HepG2 (cell line): ENCODE data around the gene KHNYN. TPM values are rescaled to one million over a fixed set of nuclear protein-coding genes. Genes with fewer than 3 reads are reported as not detected.
A peak's percentile ranks its signal among the peaks of the same experiment; 100 is the strongest.

Experiments
- AHDC1 ChIP-seq: sonication (generic); formaldehyde crosslinking; IDR thresholded peaks from 2 replicates; pipeline ENCODE4 v1.5.1; 2020; ENCODE audit warnings: mild to moderate bottlenecking, missing genetic modification reagents, borderline replicate concordance
- CBX1 ChIP-seq: IDR thresholded peaks from one replicate; pipeline ENCODE4 v1.6.1; 2016; ENCODE audit warnings: antibody characterized with exemption, low read depth
- CC2D1A ChIP-seq: sonication (generic); formaldehyde crosslinking; IDR thresholded peaks from 2 replicates; pipeline ENCODE4 v1.8.1; 2023; ENCODE audit warnings: mild to moderate bottlenecking, missing genetic modification reagents
- DMAP1 ChIP-seq: IDR thresholded peaks from 2 replicates; pipeline ENCODE4 v1.6.1; 2016
- ELF1 ChIP-seq: sonication (generic); formaldehyde crosslinking; IDR thresholded peaks from 2 replicates; pipeline ENCODE4 v1.4.0; 2020; ENCODE audit warnings: missing genetic modification reagents
- IKZF5 ChIP-seq: IDR thresholded peaks from 2 replicates; pipeline ENCODE4 v1.6.1; 2018; ENCODE audit warnings: missing genetic modification reagents, mild to moderate bottlenecking, missing compliant biosample characterization
- JUN ChIP-seq: sonication (generic); formaldehyde crosslinking; IDR thresholded peaks from 2 replicates; pipeline ENCODE4 v1.4.0; 2020; ENCODE audit warnings: mild to moderate bottlenecking, missing genetic modification reagents
- MIER3 ChIP-seq: IDR thresholded peaks from 2 replicates; pipeline ENCODE4 v1.6.1; 2016; ENCODE audit warnings: missing compliant biosample characterization, borderline replicate concordance
- SNAPC5 ChIP-seq: sonication (generic); formaldehyde crosslinking; IDR thresholded peaks from 2 replicates; pipeline ENCODE4 v1.8.1; 2023; ENCODE audit warnings: mild to moderate bottlenecking, missing genetic modification reagents, borderline replicate concordance
- THAP7 ChIP-seq: sonication (generic); formaldehyde crosslinking; IDR thresholded peaks from 2 replicates; pipeline ENCODE4 v1.8.1; 2023; ENCODE audit warnings: mild to moderate bottlenecking, missing genetic modification reagents
- TIGD3 ChIP-seq: sonication (generic); formaldehyde crosslinking; IDR thresholded peaks from 2 replicates; pipeline ENCODE4 v1.5.1; 2020; ENCODE audit warnings: mild to moderate bottlenecking, missing genetic modification reagents, borderline replicate concordance
- UBTF ChIP-seq: sonication (generic); formaldehyde crosslinking; IDR thresholded peaks from 2 replicates; pipeline ENCODE4 v1.4.0; 2020; ENCODE audit warnings: mild to moderate bottlenecking, missing genetic modification reagents
- WIZ ChIP-seq: sonication (generic); formaldehyde crosslinking; IDR thresholded peaks from 2 replicates; pipeline ENCODE4 v1.5.1; 2020; ENCODE audit warnings: mild to moderate bottlenecking, missing genetic modification reagents
- ZBTB20 ChIP-seq: sonication (generic); formaldehyde crosslinking; IDR thresholded peaks from 2 replicates; pipeline ENCODE4 v1.8.1; 2023; ENCODE audit warnings: missing genetic modification reagents, low read depth, mild to moderate bottlenecking, borderline replicate concordance
- ZBTB7B ChIP-seq: sonication (generic); formaldehyde crosslinking; IDR thresholded peaks from 2 replicates; pipeline ENCODE4 v1.4.0; 2020; ENCODE audit warnings: missing genetic modification reagents
- ZNF430 ChIP-seq: sonication (generic); formaldehyde crosslinking; IDR thresholded peaks from 2 replicates; pipeline ENCODE4 v1.9.0; 2021; ENCODE audit warnings: mild to moderate bottlenecking, missing genetic modification reagents
- ZNF589 ChIP-seq: sonication (generic); formaldehyde crosslinking; conservative IDR thresholded peaks from 2 replicates; pipeline ENCODE4 v1.8.0; 2022; ENCODE audit warnings: mild to moderate bottlenecking, moderate library complexity, missing genetic modification reagents
- ZNF660 ChIP-seq: sonication (generic); formaldehyde crosslinking; IDR thresholded peaks from 2 replicates; pipeline ENCODE4 v1.5.1; 2020; ENCODE audit warnings: mild to moderate bottlenecking, low read depth, missing genetic modification reagents, borderline replicate concordance
- polyA plus RNA-seq, 8 experiments: library from polyadenylated mRNA; depleted of rRNA in 3 of 8; stranded (reverse) in 7 of 8; unstranded in 1 of 8; fragments of >200 nt; fragmentation: Illumina TruSeq in 4 of 8; extraction: Trizol in 4 of 8; gene quantifications; 2 replicates each; pipeline versions ENCODE4 v1.2.1 to v1.2.3, GENCODE V29; 2011 to 2016; ENCODE audit warnings: low read depth in 4 of 8, missing spikeins in 1 of 8, mixed read lengths in 1 of 8; ENCODE audit not compliant: insufficient read depth in 1 of 8
- total RNA-seq, 5 experiments: library from RNA; depleted of rRNA; stranded (reverse); fragments of >200 nt; fragmentation: Illumina TruSeq; extraction: Trizol; gene quantifications; 2 replicates each; pipeline ENCODE4 v1.2.3, GENCODE V29; 2016; ENCODE audit warnings: low read depth in 1 of 5

Gene KHNYN
- total and polyA plus RNA-seq, 2 of the 13 experiments (the other 11 are each of a cell fraction or from before 2014, with no cell fraction given) = 52.8 to 75.7 TPM

GRCh38 chr14:24399999-24400718 is 29.6 kb upstream of the KHNYN start (continued):
- TF ChIP-seq WIZ (CRISPR knock-in tag) = 0 out of 2 replicates have a peak, but pooled peaks have one; percentile 25
- TF ChIP-seq ZNF430 (CRISPR knock-in tag) = 0 out of 2 replicates have a peak, but pooled peaks have one; percentile 20
- no peak for TF ChIP-seq ZBTB20
- TF ChIP-seq THAP7 (CRISPR knock-in tag) = no peak
- no peak for TF ChIP-seq MIER3 (CRISPR knock-in tag)
- TF ChIP-seq ZBTB7B = peak; percentile 30
- peak; percentile 40; the same call in 1 of the 2 replicates for TF ChIP-seq UBTF (CRISPR knock-in tag)
- TF ChIP-seq DMAP1 = no peak
- no peak for TF ChIP-seq JUN
- TF ChIP-seq CC2D1A (CRISPR knock-in tag) = no peak
- TF ChIP-seq IKZF5 (CRISPR knock-in tag) = peak; percentile 25; the same call in 1 of the 2 replicates
- 0 out of 2 replicates have a peak, but pooled peaks have one; percentile 20 for TF ChIP-seq AHDC1 (CRISPR knock-in tag)
- TF ChIP-seq ZNF589 (CRISPR knock-in tag) = no peak
- TF ChIP-seq ELF1 (CRISPR knock-in tag) = no peak
- no peak for TF ChIP-seq CBX1
- TF ChIP-seq ZNF660 (CRISPR knock-in tag) = no peak
- 0 out of 2 replicates have a peak, but pooled peaks have one; percentile 23 for TF ChIP-seq SNAPC5
- no peak for TF ChIP-seq TIGD3 (CRISPR knock-in tag)
